Effector memory CD8-positive, alpha-beta T cell (primary cell): Measurements from ENCODE around the gene KPNA2.
"Not testable (repeated sequence)": the region's sequence is repeated elsewhere in the genome, so short reads cannot be mapped to it uniquely, and the experiment has no call there.

ENCODE experiments used
- ATAC-seq: fragments of 150-1000 bp; cut with Tn5 transposase; replicated peaks from 2 replicates; pipeline ENCODE4 v1.10.0; 2021; ENCODE audit warnings: mild to moderate bottlenecking, moderate library complexity
- DNase-seq, 3 experiments: peaks; one replicate each; pipeline ENCODE4 v3.0.0; 2021
- H3K27ac Mint-ChIP-seq, 2 donors: one replicate each; pipeline ENCODE4 v1.8.0; 2022; ENCODE audit warnings: mild to moderate bottlenecking in 2 of 2, mixed read lengths in 2 of 2, moderate library complexity in 2 of 2
- H3K27me3 Mint-ChIP-seq, 2 donors: one replicate each; pipeline ENCODE4 v1.8.0; 2022; ENCODE audit warnings: mixed read lengths in 2 of 2
- H3K36me3 Mint-ChIP-seq: one replicate; pipeline ENCODE4 v1.8.0; 2022; ENCODE audit warnings: mild to moderate bottlenecking, moderate library complexity, mixed read lengths; ENCODE audit not compliant: insufficient read depth
- H3K4me1 Mint-ChIP-seq, 2 donors: one replicate each; pipeline ENCODE4 v1.8.0; 2022; ENCODE audit warnings: low read depth in 2 of 2, mixed read lengths in 2 of 2
- H3K4me3 Mint-ChIP-seq, 2 donors: one replicate each; pipeline ENCODE4 v1.8.0; 2022; ENCODE audit warnings: mild to moderate bottlenecking in 2 of 2, mixed read lengths in 2 of 2, moderate library complexity in 2 of 2
- H3K9me3 Mint-ChIP-seq, 2 donors: one replicate each; pipeline ENCODE4 v1.8.0; 2022; ENCODE audit warnings: mixed read lengths in 2 of 2

Gene KPNA2

GRCh38 chr17:68054296-68054900, 18.9 kb downstream of the KPNA2 start:
- Mint-ChIP-seq H3K4me1 (peaks cover 0 to 8% of the 10 kb centered on the region in 2 donors), H3K36me3 (peaks cover 3% of the 10 kb centered on the region), H3K27me3 (no peaks in the 10 kb centered on the region), H3K4me3 (no peak overlapping the region), H3K27ac (no peak overlapping the region), H3K9me3 (no peaks in the 10 kb centered on the region)
- DNase-seq (no peak), ATAC-seq (no peak)

- peak; percentile 82 for ATAC-seq
- peak; percentile 41 to 44 (median 42) for DNase-seq
- Mint-ChIP-seq H3K36me3 (peaks cover 3% of the 10 kb centered on the region), H3K27me3 (no peaks in the 10 kb centered on the region), H3K4me1 (peaks cover 2 to 8% of the 10 kb centered on the region in 2 donors), H3K27ac (no peak overlapping the region), H3K4me3 (no peak overlapping the region), H3K9me3 (no peaks in the 10 kb centered on the region)
Observed at GRCh38 chr17:68057531-68057952, 22.0 kb downstream of the KPNA2 start.

- no peaks in the 10 kb centered on the region for H3K36me3 Mint-ChIP-seq
- no peaks in the 10 kb centered on the region for H3K27me3 Mint-ChIP-seq
- H3K9me3 Mint-ChIP-seq, result no peaks in the 10 kb centered on the region
- no peak for DNase-seq
- peak; percentile 76 for ATAC-seq
- no peak overlapping the region for H3K4me3 Mint-ChIP-seq
- peaks cover 2 to 8% of the 10 kb centered on the region in 2 donors for H3K4me1 Mint-ChIP-seq
- no peak overlapping the region for H3K27ac Mint-ChIP-seq
Observed at GRCh38 chr17:68060336-68060735, 24.8 kb downstream of the KPNA2 start.

- Mint-ChIP-seq H3K27me3 (no peaks in the 10 kb centered on the region), H3K4me3 (no peak overlapping the region), H3K9me3 (no peaks in the 10 kb centered on the region), H3K36me3 (no peaks in the 10 kb centered on the region), H3K27ac (peak overlapping the region in 1 of 2 donors; percentile 49), H3K4me1 (peaks cover 2 to 8% of the 10 kb centered on the region in 2 donors)
- DNase-seq (no peak), ATAC-seq (no peak)
Observed at GRCh38 chr17:68061512-68062313, 26.2 kb downstream of the KPNA2 start.

- not testable (repeated sequence) for H3K4me1 Mint-ChIP-seq, H3K4me3 Mint-ChIP-seq, ATAC-seq, DNase-seq, H3K27ac Mint-ChIP-seq, H3K36me3 Mint-ChIP-seq, H3K9me3 Mint-ChIP-seq, H3K27me3 Mint-ChIP-seq
Observed at GRCh38 chr17:68065366-68065765, 29.8 kb downstream of the KPNA2 start.

- not testable (repeated sequence) for H3K36me3 Mint-ChIP-seq, H3K4me3 Mint-ChIP-seq, ATAC-seq, H3K4me1 Mint-ChIP-seq, DNase-seq, H3K27me3 Mint-ChIP-seq, H3K27ac Mint-ChIP-seq, H3K9me3 Mint-ChIP-seq
Observed at GRCh38 chr17:68068512-68068911, 33.0 kb downstream of the KPNA2 start.

GRCh38 chr17:68070582-68071444, 35.3 kb downstream of the KPNA2 start:
- H3K9me3 Mint-ChIP-seq, DNase-seq, H3K4me1 Mint-ChIP-seq, H3K4me3 Mint-ChIP-seq, H3K27me3 Mint-ChIP-seq, H3K27ac Mint-ChIP-seq, H3K36me3 Mint-ChIP-seq: not testable (repeated sequence)
- ATAC-seq, result peak; percentile 14

- no peaks in the 10 kb centered on the region for H3K27me3 Mint-ChIP-seq
Observed at GRCh38 chr17:68074279-68074678, 38.7 kb downstream of the KPNA2 start.

GRCh38 chr17:68075953-68076607, 40.5 kb downstream of the KPNA2 start:
- DNase-seq, H3K4me1 Mint-ChIP-seq, H3K36me3 Mint-ChIP-seq, H3K4me3 Mint-ChIP-seq, ATAC-seq, H3K27ac Mint-ChIP-seq, H3K9me3 Mint-ChIP-seq, H3K27me3 Mint-ChIP-seq: not testable (repeated sequence)

More at GRCh38 chr17:68074279-68074678, 38.7 kb downstream of the KPNA2 start:
- DNase-seq, result no peak
- ATAC-seq, result no peak
- Mint-ChIP-seq H3K4me1 (no peaks in the 10 kb centered on the region), H3K4me3 (no peak overlapping the region), H3K36me3 (no peaks in the 10 kb centered on the region), H3K9me3 (no peaks in the 10 kb centered on the region), H3K27ac (no peak overlapping the region)

GRCh38 chr17:68077498-68077897, 42.0 kb downstream of the KPNA2 start:
- H3K36me3 Mint-ChIP-seq, H3K4me1 Mint-ChIP-seq, H3K9me3 Mint-ChIP-seq, ATAC-seq, DNase-seq, H3K4me3 Mint-ChIP-seq, H3K27ac Mint-ChIP-seq, H3K27me3 Mint-ChIP-seq: not testable (repeated sequence)

GRCh38 chr17:68080411-68081150, 45.0 kb downstream of the KPNA2 start:
- no peaks in the 10 kb centered on the region for H3K27me3 Mint-ChIP-seq
- H3K4me1 Mint-ChIP-seq, result peaks cover 6 to 7% of the 10 kb centered on the region in 2 donors
- no peak for ATAC-seq
- DNase-seq, result no peak
- H3K4me3 Mint-ChIP-seq, result no peak overlapping the region
- H3K27ac Mint-ChIP-seq, result no peak overlapping the region
- peaks cover 5% of the 10 kb centered on the region for H3K36me3 Mint-ChIP-seq
- H3K9me3 Mint-ChIP-seq, result no peaks in the 10 kb centered on the region

GRCh38 chr17:68081305-68082265, 46.0 kb downstream of the KPNA2 start:
- H3K4me1 Mint-ChIP-seq, result peaks cover 16 to 17% of the 10 kb centered on the region in 2 donors
- H3K9me3 Mint-ChIP-seq, H3K27ac Mint-ChIP-seq, ATAC-seq, H3K27me3 Mint-ChIP-seq, H3K36me3 Mint-ChIP-seq, H3K4me3 Mint-ChIP-seq, DNase-seq: not testable (repeated sequence)
